Mesendoderm (in vitro differentiated cells): ENCODE measurements around the gene PLEKHG3.

Experiments used
- DNase-seq: peaks from one replicate; pipeline ENCODE4 v3.0.0; 2013
- H2AK5ac ChIP-seq: 2 replicates; pipeline ENCODE4 v1.6.1; 2013; ENCODE audit warnings: low read length, inconsistent platforms
- H2BK120ac ChIP-seq: 2 replicates; pipeline ENCODE4 v1.6.1; 2013; ENCODE audit warnings: low read depth, mild to moderate bottlenecking, low read length, moderate library complexity, mixed read lengths
- H2BK15ac ChIP-seq: replicated peaks from 2 replicates; pipeline ENCODE4 v1.6.1; 2013; ENCODE audit warnings: low read depth, mild to moderate bottlenecking, moderate library complexity
- H2BK5ac ChIP-seq: 2 replicates; pipeline ENCODE4 v1.6.1; 2013; ENCODE audit warnings: low read length, inconsistent platforms
- H3K18ac ChIP-seq: 2 replicates; pipeline ENCODE4 v1.6.1; 2013; ENCODE audit warnings: mild to moderate bottlenecking, low read length, mixed read lengths
- H3K23ac ChIP-seq: one replicate; pipeline ENCODE4 v1.6.1; 2013; ENCODE audit warnings: low read length
- H3K27ac ChIP-seq: 2 replicates; pipeline ENCODE4 v1.5.1; 2013; ENCODE audit warnings: low read depth, mild to moderate bottlenecking, inconsistent platforms, low read length, moderate library complexity
- H3K27me3 ChIP-seq: 2 replicates; pipeline ENCODE4 v1.6.1; 2013; ENCODE audit warnings: low read length, control low read depth, mild to moderate bottlenecking, inconsistent platforms; ENCODE audit not compliant: insufficient read depth, poor library complexity
- H3K36me3 ChIP-seq: 2 replicates; pipeline ENCODE4 v1.6.1; 2013; ENCODE audit warnings: low read length, inconsistent platforms; ENCODE audit not compliant: control insufficient read depth, insufficient read depth
- H3K4ac ChIP-seq: one replicate; pipeline ENCODE4 v1.6.1; 2013; ENCODE audit warnings: low read depth, mild to moderate bottlenecking, low read length, moderate library complexity
- H3K4me1 ChIP-seq: 2 replicates; pipeline ENCODE4 v1.6.1; 2013; ENCODE audit warnings: low read depth, low read length, inconsistent platforms; ENCODE audit not compliant: control insufficient read depth
- H3K4me2 ChIP-seq: 2 replicates; pipeline ENCODE4 v1.6.1; 2013; ENCODE audit warnings: low read length
- H3K4me3 ChIP-seq: 2 replicates; pipeline ENCODE4 v1.5.1; 2013; ENCODE audit warnings: mild to moderate bottlenecking, low read length
- H3K56ac ChIP-seq: one replicate; pipeline ENCODE4 v1.6.1; 2013; ENCODE audit warnings: low read length
- H3K79me1 ChIP-seq: 2 replicates; pipeline ENCODE4 v1.6.1; 2013; ENCODE audit warnings: low read length, inconsistent platforms
- H3K79me2 ChIP-seq: 2 replicates; pipeline ENCODE4 v1.6.1; 2013; ENCODE audit warnings: mild to moderate bottlenecking, low read length; ENCODE audit not compliant: control insufficient read depth, insufficient read depth
- H3K9ac ChIP-seq: 2 replicates; pipeline ENCODE4 v1.6.1; 2013; ENCODE audit warnings: low read length, inconsistent platforms
- H4K5ac ChIP-seq: one replicate; pipeline ENCODE4 v1.6.1; 2013; ENCODE audit warnings: low read length
- H4K8ac ChIP-seq: one replicate; pipeline ENCODE4 v1.6.1; 2013; ENCODE audit warnings: low read depth, mild to moderate bottlenecking, control low read depth, low read length, moderate library complexity
- WGBS: extraction: QIAGEN DNeasy Blood & Tissue Kit; methylation state at CpG from one replicate; pipeline ENCODE4 v1.1.7; 2013; ENCODE audit warnings: low lambda C conversion rate, missing lambda C conversion rate; ENCODE audit not compliant: insufficient coverage; ENCODE audit errors: extremely low coverage; 5-methylcytosine and 5-hydroxymethylcytosine counted together

The PLEKHG3 gene

DNA sequence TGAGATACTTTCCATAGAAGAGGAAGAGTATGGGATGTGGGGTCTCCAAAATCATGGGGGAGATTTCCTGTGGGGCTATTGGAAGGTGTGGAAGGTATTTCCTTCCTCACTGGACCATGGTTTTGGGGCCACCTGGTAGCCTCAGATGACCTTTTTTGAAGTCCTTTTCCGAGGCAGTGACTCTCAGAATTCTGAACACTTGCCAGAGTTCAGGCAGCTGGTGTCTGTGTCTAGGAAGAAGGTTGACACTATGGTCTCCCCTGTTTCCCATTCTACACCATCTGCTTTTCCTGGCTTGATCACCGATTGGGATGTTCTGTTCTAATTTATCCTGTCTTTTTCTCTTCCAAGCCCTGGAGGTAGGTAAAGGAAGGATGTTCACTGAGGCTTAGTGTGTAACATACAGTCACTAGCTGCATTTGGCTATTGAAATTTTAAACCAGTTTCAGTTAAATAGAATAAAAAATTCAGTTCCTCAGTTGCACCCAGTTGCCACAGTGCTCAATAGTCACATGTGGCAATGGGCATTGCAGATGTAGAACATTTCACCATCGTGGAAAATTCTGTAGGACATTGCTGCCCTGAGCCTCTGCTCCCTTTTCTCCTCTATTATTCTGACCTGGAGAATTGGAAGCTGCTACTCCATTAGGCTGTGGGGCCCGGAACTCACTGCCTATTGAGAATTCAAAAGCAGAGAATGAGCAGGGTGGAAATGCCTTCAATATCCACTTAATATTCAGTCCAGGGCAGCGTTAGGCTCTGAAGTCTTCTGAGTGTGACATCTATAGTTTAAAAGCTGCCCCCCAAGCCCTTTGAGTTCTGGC is 11.0 kb upstream of the PLEKHG3 start:
- Histone ChIP-seq H3K79me2 (no peaks in the 10 kb centered on the region), H2BK120ac (no peak overlapping the region), H2BK15ac (no peak overlapping the region), H3K4me2 (no peak overlapping the region), H3K23ac (no peak overlapping the region), H3K9ac (no peak overlapping the region), H4K5ac (no peak overlapping the region), H2BK5ac (no peak overlapping the region), H3K27me3 (no peaks in the 10 kb centered on the region), H3K18ac (peak overlapping the region; percentile 11), H3K79me1 (no peaks in the 10 kb centered on the region), H4K8ac (no peak overlapping the region), H3K56ac (no peak overlapping the region), H3K4me3 (no peak overlapping the region), H3K36me3 (no peaks in the 10 kb centered on the region), H2AK5ac (no peak overlapping the region), H3K4ac (no peak overlapping the region), H3K27ac (no peak overlapping the region), H3K4me1 (peaks cover 8% of the 10 kb centered on the region)
- no CpG with 5 or more reads among the region's 5 CpGs for WGBS
- DNase-seq: no peak

DNA sequence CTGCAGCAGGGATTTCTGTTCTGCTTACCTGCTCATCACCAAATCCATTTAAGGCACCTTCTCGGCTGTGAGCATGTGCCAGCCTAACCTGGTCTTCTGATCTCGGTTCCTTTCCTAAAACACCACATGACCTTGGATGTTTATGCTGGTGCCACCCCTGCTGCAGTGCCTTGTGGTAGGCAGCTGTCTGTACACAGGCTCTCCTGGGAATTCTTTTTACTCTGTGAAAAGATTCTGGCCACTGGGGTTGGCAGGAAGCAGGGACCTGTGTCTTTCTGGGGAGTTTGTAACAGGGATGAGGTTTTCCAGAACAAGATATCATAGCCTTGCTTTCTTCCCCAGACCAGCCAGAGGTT is 10.4 kb upstream of the PLEKHG3 start:
- no peak overlapping the region for H3K4ac ChIP-seq
- no peaks in the 10 kb centered on the region for H3K27me3 ChIP-seq
- no peak overlapping the region for H2BK15ac ChIP-seq
- no peak overlapping the region for H4K5ac ChIP-seq
- no peak overlapping the region for H2AK5ac ChIP-seq
- H3K4me2 ChIP-seq: no peak overlapping the region
- no peak overlapping the region for H3K27ac ChIP-seq
- H2BK5ac ChIP-seq: no peak overlapping the region
- no peak overlapping the region for H3K18ac ChIP-seq
- peaks cover 7% of the 10 kb centered on the region for H3K4me1 ChIP-seq
- no peaks in the 10 kb centered on the region for H3K79me2 ChIP-seq
- no CpG with 5 or more reads among the region's 2 CpGs for WGBS
- H2BK120ac ChIP-seq: no peak overlapping the region
- H4K8ac ChIP-seq: no peak overlapping the region
- H3K36me3 ChIP-seq: no peaks in the 10 kb centered on the region
- H3K9ac ChIP-seq: no peak overlapping the region
- H3K56ac ChIP-seq: no peak overlapping the region
- H3K79me1 ChIP-seq: no peaks in the 10 kb centered on the region
- DNase-seq: no peak
- H3K23ac ChIP-seq: no peak overlapping the region
- no peak overlapping the region for H3K4me3 ChIP-seq

- DNase-seq: no peak
- Histone ChIP-seq H2AK5ac (no peak overlapping the region), H3K27ac (no peak overlapping the region), H2BK15ac (no peak overlapping the region), H4K5ac (no peak overlapping the region), H3K27me3 (no peaks in the 10 kb centered on the region), H3K9ac (no peak overlapping the region), H3K79me1 (no peaks in the 10 kb centered on the region), H3K4me1 (peaks cover 9% of the 10 kb centered on the region), H3K4ac (no peak overlapping the region), H3K23ac (no peak overlapping the region), H3K36me3 (no peaks in the 10 kb centered on the region), H2BK5ac (no peak overlapping the region), H3K4me2 (no peak overlapping the region), H2BK120ac (no peak overlapping the region), H4K8ac (no peak overlapping the region), H3K79me2 (no peaks in the 10 kb centered on the region), H3K18ac (no peak overlapping the region), H3K4me3 (no peak overlapping the region), H3K56ac (no peak overlapping the region)
- WGBS: no CpG with 5 or more reads among the region's 2 CpGs
Observed at GRCh38 chr14:64695071-64695470, 9.2 kb upstream of the PLEKHG3 start.

DNA sequence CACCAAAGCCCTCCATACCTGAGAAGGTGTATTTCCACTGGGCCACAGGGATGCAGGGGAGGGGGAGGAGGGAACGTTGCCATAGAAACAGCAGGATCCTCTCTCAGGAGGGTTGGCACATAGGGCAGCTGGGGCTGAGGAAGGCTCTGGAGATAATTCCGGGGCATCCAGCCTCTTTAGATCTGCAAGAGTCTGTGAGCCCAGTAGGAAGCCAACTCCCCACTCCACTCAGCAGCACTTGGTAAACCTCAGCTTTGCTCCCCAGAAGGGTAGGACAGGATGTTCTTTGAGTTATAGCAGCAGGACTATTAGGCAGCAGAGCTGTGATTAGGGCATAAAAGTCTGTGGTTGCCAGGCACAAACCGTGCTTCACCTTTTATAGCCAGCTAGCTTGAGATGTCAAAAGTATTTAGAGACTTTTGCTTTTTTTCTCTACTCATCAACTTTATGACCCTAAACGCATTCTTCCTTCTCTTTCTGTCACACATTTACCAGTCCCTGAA is 7.8 kb upstream of the PLEKHG3 start:
- H4K8ac ChIP-seq: no peak overlapping the region
- no peaks in the 10 kb centered on the region for H3K79me2 ChIP-seq
- H3K9ac ChIP-seq: no peak overlapping the region
- no peaks in the 10 kb centered on the region for H3K36me3 ChIP-seq
- H3K4ac ChIP-seq: no peak overlapping the region
- H3K4me2 ChIP-seq: no peak overlapping the region
- H2BK5ac ChIP-seq: no peak overlapping the region
- WGBS: no CpG with 5 or more reads among the region's 4 CpGs
- no peak overlapping the region for H2BK120ac ChIP-seq
- no peak overlapping the region for H3K27ac ChIP-seq
- H2BK15ac ChIP-seq: no peak overlapping the region
- no peak overlapping the region for H2AK5ac ChIP-seq
- H3K23ac ChIP-seq: no peak overlapping the region
- no peaks in the 10 kb centered on the region for H3K79me1 ChIP-seq
- no peak overlapping the region for H3K4me3 ChIP-seq
- no peaks in the 10 kb centered on the region for H3K27me3 ChIP-seq
- H3K56ac ChIP-seq: no peak overlapping the region
- H4K5ac ChIP-seq: no peak overlapping the region
- peak; percentile 45 for DNase-seq
- H3K4me1 ChIP-seq: peaks cover 9% of the 10 kb centered on the region
- H3K18ac ChIP-seq: no peak overlapping the region

- Histone ChIP-seq H3K4ac (no peak overlapping the region), H3K36me3 (no peaks in the 10 kb centered on the region), H2BK120ac (no peak overlapping the region), H2BK15ac (no peak overlapping the region), H3K56ac (peak overlapping the region; percentile 43), H3K4me3 (no peak overlapping the region), H3K23ac (no peak overlapping the region), H4K5ac (no peak overlapping the region), H3K27ac (no peak overlapping the region), H3K27me3 (no peaks in the 10 kb centered on the region), H2BK5ac (no peak overlapping the region), H3K79me2 (no peaks in the 10 kb centered on the region), H3K4me2 (no peak overlapping the region), H3K4me1 (peaks cover 10% of the 10 kb centered on the region), H3K9ac (no peak overlapping the region), H4K8ac (no peak overlapping the region), H2AK5ac (no peak overlapping the region), H3K79me1 (no peaks in the 10 kb centered on the region), H3K18ac (no peak overlapping the region)
- no CpG with 5 or more reads among the region's 7 CpGs for WGBS
- peak; percentile 39 for DNase-seq
Observed at GRCh38 chr14:64698903-64699302, 5.3 kb upstream of the PLEKHG3 start.

DNA sequence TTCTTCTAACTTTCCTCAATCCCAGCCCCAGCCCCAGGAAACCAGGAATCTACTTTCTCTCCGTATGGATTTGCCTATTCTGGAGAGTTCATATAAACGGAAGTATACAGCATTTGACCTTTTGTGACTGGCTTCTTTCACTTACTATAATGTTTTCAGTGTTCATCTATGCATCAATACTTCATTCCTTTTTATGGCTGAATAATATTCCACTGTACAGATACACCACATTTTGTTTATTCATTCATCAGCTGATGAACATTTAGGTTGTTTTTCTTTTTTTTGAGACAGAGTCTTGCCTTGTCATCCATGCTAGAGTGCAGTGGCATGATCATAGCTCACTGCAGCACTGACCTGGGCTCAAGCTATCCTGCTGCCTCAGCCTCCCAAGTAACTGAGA is 3.9 kb upstream of the PLEKHG3 start:
- Histone ChIP-seq H3K27ac (no peak overlapping the region), H2BK5ac (no peak overlapping the region), H3K4ac (no peak overlapping the region), H3K4me3 (no peak overlapping the region), H3K79me1 (no peaks in the 10 kb centered on the region), H2BK120ac (no peak overlapping the region), H3K27me3 (no peaks in the 10 kb centered on the region), H3K79me2 (peaks cover 7% of the 10 kb centered on the region), H3K4me1 (peaks cover 10% of the 10 kb centered on the region), H4K5ac (no peak overlapping the region), H3K18ac (no peak overlapping the region), H2AK5ac (no peak overlapping the region), H2BK15ac (no peak overlapping the region), H3K56ac (no peak overlapping the region), H3K9ac (no peak overlapping the region), H3K4me2 (no peak overlapping the region), H3K36me3 (no peaks in the 10 kb centered on the region), H3K23ac (no peak overlapping the region), H4K8ac (no peak overlapping the region)
- WGBS: no CpG with 5 or more reads among the region's 2 CpGs
- no peak for DNase-seq
